ENCODE data around the gene THBS2.
"Not testable (repeated sequence)": the region's sequence is repeated elsewhere in the genome, so short reads cannot be mapped to it uniquely, and the experiment has no call there.

Gene THBS2

DNA sequence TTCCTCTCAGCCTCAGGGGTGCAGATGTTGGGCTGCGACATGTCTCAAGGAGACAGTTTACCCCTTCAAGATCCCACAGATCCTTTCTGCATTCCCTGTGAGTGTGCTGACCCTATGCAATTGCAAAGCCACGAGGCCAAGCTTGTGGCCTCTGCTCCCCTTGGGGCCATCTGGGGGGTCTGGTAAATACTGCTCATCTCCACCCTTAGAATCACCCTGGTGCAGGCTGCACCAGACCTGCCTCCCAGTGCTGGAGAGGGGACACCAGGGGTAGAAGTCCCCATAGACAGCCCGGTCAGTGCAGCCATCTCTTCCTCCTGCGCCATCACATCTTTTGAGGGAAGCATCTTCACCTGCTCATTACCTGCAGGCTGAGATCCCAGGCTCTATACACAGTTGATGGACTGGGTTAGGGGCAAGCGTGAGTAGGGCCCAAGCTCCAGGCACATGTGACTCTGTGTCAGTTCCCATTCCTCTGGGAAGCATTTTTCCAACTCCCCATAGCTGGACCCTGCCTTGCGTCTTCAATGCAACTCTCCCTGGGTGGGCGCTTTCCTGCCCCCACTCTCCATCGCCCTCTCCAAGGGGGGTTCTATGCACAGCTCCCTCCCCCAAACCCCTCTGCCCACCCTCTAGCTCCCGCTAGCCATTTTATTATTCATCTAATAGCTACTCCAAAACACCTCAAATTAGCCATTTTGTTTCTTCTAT, 53.9 kb downstream of the THBS2 start:
- DNase-seq, result no peak

GRCh38 chr6:169198885-169199284, 54.8 kb downstream of the THBS2 start:
- intact Hi-C loops (cut with DNase I), result no loop called here
- DNase-seq, result no peak

More for the DNA sequence above, 53.9 kb downstream of the THBS2 start:
- intact Hi-C loops (cut with DNase I), result no loop called here

DNA sequence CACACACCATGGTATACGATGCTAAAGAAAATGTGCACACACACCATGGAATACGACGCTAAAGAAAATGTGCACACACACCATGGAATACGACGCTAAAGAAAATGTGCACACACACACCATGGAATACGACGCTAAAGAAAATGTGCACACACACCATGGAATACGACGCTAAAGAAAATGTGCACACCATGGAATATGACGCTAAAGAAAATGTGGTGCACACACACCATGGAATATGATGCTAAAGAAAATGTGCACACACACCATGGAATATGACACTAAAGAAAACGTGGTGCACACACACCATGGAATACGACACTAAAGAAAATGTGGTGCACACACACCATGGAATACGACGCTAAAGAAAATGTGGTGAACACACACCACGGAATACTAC, 55.7 kb downstream of the THBS2 start:
- intact Hi-C loops (cut with DNase I); DNase-seq: not testable (repeated sequence)

DNA sequence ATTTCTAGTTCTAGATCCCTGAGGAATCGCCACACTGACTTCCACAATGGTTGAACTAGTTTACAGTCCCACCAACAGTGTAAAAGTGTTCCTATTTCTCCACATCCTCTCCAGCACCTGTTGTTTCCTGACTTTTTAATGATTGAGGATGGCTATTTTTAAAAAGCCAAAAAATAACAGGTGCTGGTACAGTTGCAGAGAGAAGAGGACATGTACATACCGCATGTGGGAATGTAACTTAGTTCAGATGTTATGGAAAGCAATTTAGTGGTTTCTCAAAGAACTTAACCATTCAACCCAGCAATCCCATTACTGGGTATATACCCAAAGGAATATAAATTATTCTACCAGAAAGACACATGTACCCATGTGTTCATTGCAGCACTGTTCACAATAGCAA, 57.4 kb downstream of the THBS2 start:
- not testable (repeated sequence) for DNase-seq

GRCh38 chr6:169194737-169195136, 58.9 kb downstream of the THBS2 start:
- no peak for DNase-seq
- intact Hi-C loops (cut with DNase I), result no loop called here

More for the DNA sequence above, 57.4 kb downstream of the THBS2 start:
- intact Hi-C loops (cut with DNase I), result not testable (repeated sequence)

DNA sequence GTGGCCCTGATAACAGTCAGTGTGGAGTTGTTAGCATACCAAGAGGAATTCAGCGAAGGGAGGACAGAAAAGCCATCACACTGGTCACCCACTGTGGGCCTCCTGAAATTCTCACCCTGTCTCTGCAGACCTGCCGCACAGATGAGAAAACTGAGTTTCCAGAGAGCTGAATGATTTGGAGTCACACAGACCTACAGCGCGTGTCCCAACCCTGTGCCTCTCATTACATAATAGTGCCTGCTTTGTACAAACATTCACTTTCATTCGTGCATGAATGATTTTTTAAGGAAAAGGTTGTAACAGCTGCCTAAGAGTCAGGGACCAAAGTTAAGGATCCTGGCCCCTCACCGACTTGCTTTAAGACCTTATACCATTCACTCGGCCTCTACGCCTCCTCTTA, 62.7 kb downstream of the THBS2 start:
- no peak for DNase-seq

DNA sequence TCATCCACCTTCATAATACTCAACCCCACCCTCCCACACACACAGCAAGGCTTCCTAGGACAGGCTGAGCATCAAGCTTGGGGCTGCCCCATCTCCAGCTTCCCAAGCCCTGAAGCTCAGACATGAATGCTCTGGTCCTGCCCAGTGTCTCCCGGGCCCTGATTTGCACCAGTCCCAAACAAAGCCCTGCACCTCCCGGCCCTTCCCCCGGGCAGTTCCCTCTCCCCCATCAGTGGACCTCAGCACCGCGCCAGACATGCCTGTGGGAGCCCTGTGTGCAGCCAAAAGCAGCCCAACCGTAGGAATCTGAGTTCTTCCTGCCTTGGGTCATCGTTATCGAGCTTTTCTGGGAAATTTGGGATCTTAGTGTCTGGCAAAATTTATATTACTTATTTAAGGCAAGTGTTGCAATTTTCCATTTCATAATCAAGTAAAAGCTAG, 63.5 kb downstream of the THBS2 start:
- intact Hi-C loops (cut with DNase I), result no loop called here

More for the DNA sequence above, 62.7 kb downstream of the THBS2 start:
- intact Hi-C loops (cut with DNase I), result no loop called here

DNA sequence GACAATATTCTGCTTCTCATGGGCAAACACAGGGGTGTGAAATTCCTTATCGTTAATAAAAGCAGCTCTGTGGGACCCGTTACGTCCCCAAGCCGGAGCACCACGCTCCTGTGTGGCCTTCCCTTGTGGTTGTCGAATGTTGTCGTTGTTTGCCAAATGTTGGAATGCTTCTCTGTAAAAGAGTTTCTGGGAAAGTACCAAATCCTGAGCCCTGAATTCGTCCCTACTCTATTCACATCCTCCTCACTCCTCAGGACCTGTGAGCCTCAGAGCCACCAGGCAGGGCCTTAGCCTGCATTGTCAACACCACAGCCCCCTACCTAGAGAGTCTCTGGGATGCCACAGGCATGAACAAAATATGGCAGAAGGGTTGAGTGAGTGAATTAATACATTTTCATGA, 64.0 kb downstream of the THBS2 start:
- DNase-seq, result no peak
- intact Hi-C loops (cut with DNase I), result no loop called here

More for the DNA sequence above, 63.5 kb downstream of the THBS2 start:
- peak in 1 of 42 donors; percentile 35 for DNase-seq

GRCh38 chr6:169189182-169189581, 64.5 kb downstream of the THBS2 start:
- peak in 1 of 42 donors; percentile 38 for DNase-seq
- intact Hi-C loops (cut with DNase I), result no loop called here

- intact Hi-C loops (cut with DNase I), result no loop called here
- no peak for DNase-seq
Observed at GRCh38 chr6:169188475-169188874, 65.2 kb downstream of the THBS2 start.

- DNase-seq, result no peak
- intact Hi-C loops (cut with DNase I), result no loop called here
Observed at GRCh38 chr6:169188051-169188470, 65.6 kb downstream of the THBS2 start.

- DNase-seq, result no peak
- intact Hi-C loops (cut with DNase I), result no loop called here
Observed at GRCh38 chr6:169186496-169187169, 67.0 kb downstream of the THBS2 start.

DNA sequence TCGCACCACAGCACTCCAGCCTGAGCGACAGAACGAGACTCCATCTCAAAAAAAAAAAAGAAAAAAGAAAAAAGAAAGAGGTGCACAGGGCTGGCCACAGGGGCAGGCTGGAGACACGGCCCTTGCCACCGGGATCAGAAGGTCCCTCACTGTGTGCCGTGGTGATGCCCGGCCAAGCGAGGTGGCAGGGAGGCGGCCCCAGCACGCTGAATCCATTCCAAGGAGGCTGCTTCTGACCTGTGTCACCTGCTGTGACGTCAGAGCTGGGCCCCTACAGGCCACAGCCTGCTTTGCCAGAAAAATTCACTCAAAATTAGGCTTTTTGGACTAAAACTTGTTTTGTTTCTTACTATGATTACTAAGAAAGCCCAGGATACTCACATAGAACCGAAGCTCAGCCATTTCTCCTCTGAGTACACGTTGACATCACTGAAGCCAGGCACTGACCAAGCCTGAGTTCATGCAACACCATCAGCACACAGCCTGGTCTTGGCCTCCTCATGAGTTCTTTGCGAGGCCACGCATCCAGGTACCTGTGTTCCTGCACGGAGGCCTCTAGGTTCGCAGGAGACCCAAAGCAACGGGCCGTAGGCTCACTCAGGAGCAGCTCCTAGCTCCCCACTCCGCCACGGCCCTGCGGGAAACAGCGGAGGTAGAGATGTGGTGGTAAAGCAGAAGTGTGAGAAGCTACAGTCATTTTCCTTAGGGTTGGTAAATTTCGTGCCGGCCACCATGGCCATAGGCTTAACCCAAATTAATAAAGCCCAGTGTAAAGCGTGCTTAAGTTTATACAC, 67.8 kb downstream of the THBS2 start:
- intact Hi-C loops (cut with DNase I), result no loop called here
- peak in 1 of 42 donors; percentile 7 for DNase-seq

DNA sequence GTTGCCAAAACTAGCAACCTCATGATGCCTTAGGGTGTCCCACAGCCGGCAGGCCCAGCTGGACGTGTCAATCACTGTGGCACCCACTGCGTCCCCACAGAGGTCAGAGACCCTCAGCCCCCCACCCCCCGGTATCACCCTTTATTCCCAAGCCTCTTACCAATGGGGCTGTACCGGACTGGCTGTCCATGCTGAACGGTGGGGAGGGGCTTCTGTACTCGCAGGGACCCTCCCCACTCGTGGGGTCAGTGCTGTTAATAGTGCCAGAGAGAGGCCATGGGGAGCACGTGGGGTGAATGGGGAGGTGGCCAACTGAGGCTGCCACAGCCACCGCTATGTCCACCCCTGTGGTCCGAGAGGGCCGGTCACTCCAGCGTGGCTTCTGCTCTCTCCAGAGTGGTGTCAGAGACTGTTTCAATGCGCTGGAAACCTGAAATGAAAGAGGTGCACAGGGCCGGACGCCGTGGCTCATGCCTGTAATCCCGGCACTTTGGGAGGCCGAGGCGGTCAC, 68.6 kb downstream of the THBS2 start:
- peak in 1 of 42 donors; percentile 16 for DNase-seq
- intact Hi-C loops (cut with DNase I), result no loop called here

DNA sequence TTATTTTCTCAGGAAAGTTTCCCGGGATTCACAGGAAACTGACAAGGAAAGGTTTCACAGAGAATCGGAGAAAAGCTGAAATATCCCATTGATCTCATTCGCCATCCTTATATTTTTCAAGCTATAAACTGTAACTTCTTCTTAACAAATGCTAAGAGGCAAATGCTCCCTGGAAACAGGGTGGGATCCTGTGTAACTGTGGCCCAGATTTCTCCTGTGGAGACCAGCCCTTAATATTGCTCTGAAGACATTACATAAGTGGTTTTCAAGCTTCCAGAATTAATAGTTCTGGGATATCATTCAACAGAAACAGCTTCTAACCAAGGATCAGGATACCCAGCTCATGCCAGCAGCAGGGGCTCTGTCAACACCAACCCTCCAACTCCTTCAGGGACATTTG, 69.2 kb downstream of the THBS2 start:
- no peak for DNase-seq
- intact Hi-C loops (cut with DNase I), result no loop called here

- DNase-seq, result peak in 1 of 42 donors; percentile 25
- intact Hi-C loops (cut with DNase I), result no loop called here
Observed at GRCh38 chr6:169183233-169183632, 70.4 kb downstream of the THBS2 start.

GRCh38 chr6:169179831-169180230, 73.8 kb downstream of the THBS2 start:
- intact Hi-C loops (cut with DNase I), result not testable (repeated sequence)
- peak in 1 of 42 donors; percentile 12 for DNase-seq

GRCh38 chr6:169177516-169178166, 76.0 kb downstream of the THBS2 start:
- intact Hi-C loops (cut with DNase I), result no loop called here
- DNase-seq, result no peak

DNA sequence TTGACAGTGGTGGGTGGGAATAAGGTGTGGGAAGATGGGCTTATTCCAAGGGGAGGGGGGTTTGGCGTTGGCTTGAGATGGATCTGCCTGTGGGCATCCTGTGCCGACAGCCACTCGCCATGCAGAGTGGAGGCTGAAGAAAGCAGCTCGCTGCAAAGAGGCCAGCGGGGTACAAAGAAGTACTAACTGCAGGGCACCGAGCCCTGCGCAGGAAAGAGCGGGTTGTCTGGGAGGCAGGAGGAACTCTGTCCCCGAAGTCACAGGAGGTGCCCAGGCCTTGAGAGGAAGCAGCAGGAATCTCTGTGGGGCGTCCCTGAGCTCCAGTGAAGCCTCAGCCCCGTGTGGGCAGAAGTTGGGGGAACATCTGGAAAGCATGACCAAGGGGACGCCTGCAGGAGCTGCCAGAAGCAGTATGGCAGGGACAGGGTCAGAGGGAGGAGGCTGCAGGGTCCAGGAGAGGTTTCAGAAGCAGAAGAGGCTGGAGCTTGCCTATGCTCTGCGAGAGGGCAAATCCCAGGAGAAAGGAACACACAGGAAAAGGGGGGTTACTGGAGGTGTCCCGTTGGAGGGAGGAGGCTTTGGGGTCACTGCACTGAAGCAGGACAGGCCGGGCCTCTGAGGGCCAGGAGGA, 77.2 kb downstream of the THBS2 start:
- DNase-seq, result peak in 1 of 42 donors; percentile 32
- intact Hi-C loops (cut with DNase I), result no loop called here
